Progenitor cell of endocrine pancreas (in vitro differentiated cells): Measurements from ENCODE around the gene KRT81. TPM values are rescaled to one million over a fixed set of nuclear protein-coding genes. Genes with fewer than 3 reads are reported as not detected.
"Not testable (repeated sequence)": the region's sequence is repeated elsewhere in the genome, so short reads cannot be mapped to it uniquely, and the experiment has no call there.

ENCODE experiments used
- DNase-seq: peaks from one replicate; pipeline ENCODE4 v3.0.0; 2021; ENCODE audit warnings: low spot score; ENCODE audit not compliant: unreplicated experiment
- H3K27ac Mint-ChIP-seq: 2 replicates; pipeline ENCODE4 v1.8.0; 2021; ENCODE audit warnings: mild to moderate bottlenecking, moderate library complexity, mixed read lengths
- H3K27me3 Mint-ChIP-seq: 2 replicates; pipeline ENCODE4 v1.8.0; 2021; ENCODE audit warnings: mixed read lengths
- H3K36me3 Mint-ChIP-seq: 2 replicates; pipeline ENCODE4 v1.8.0; 2022; ENCODE audit warnings: mixed read lengths; ENCODE audit not compliant: insufficient read depth
- H3K4me1 Mint-ChIP-seq: 2 replicates; pipeline ENCODE4 v1.8.0; 2021; ENCODE audit warnings: low read depth, mixed read lengths
- H3K4me3 Mint-ChIP-seq: 2 replicates; pipeline ENCODE4 v1.8.0; 2021; ENCODE audit warnings: low read depth, mild to moderate bottlenecking, moderate library complexity, mixed read lengths
- H3K9me3 Mint-ChIP-seq: 2 replicates; pipeline ENCODE4 v1.8.0; 2021; ENCODE audit warnings: low read depth, mixed read lengths
- total RNA-seq: library from RNA; stranded (reverse); gene quantifications from 2 replicates; pipeline ENCODE4 v1.2.1, GENCODE V29; 2021
- TF ChIP-seq, protein P1 (sequence below): fragments of 200-600 bp; sonication (generic); IDR thresholded peaks from one replicate; pipeline ENCODE4 v1.5.0; 2021; ENCODE audit warnings: antibody characterized with exemption, mild to moderate bottlenecking; ENCODE audit not compliant: unreplicated experiment

Gene KRT81
- total RNA-seq, 1 donor from 2014 or later = not detected

DNA sequence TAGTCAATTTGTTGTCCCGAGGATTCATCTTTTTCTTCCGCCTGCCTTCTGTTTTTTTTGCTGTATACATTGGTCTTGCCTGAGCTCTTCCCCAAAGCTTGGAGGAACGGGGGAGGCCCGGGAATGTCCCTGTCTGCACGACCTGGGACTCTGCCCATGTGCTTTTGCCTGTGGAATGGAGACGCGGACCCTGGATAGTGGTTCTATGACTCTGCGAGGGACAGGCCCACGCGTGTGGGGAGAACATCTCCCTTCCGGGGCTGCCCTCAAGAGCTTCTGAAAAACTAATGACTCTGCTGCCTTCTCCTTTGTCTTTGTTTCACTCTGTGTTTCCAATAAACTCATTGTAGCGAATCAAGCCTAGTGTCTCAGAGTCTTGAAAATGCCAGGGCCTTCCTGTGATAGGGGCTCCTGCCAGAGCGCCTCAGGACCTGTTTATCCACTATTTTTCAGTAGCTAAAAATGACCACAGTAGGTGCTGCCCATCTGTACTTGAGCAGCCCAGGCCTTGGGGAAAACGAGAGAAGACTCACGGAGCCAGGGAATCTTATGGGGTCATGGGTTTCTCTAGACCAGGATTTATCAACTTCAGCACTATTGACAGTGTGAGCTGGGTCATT, 17.6 kb upstream of the KRT81 start:
- H3K9me3 Mint-ChIP-seq = no peaks in the 10 kb centered on the region
- H3K27ac Mint-ChIP-seq = no peak overlapping the region
- TF ChIP-seq, protein P1, sequence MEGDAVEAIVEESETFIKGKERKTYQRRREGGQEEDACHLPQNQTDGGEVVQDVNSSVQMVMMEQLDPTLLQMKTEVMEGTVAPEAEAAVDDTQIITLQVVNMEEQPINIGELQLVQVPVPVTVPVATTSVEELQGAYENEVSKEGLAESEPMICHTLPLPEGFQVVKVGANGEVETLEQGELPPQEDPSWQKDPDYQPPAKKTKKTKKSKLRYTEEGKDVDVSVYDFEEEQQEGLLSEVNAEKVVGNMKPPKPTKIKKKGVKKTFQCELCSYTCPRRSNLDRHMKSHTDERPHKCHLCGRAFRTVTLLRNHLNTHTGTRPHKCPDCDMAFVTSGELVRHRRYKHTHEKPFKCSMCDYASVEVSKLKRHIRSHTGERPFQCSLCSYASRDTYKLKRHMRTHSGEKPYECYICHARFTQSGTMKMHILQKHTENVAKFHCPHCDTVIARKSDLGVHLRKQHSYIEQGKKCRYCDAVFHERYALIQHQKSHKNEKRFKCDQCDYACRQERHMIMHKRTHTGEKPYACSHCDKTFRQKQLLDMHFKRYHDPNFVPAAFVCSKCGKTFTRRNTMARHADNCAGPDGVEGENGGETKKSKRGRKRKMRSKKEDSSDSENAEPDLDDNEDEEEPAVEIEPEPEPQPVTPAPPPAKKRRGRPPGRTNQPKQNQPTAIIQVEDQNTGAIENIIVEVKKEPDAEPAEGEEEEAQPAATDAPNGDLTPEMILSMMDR = no peak
- H3K4me1 Mint-ChIP-seq = peaks cover 5% of the 10 kb centered on the region
- peaks cover 94% of the 10 kb centered on the region for H3K27me3 Mint-ChIP-seq
- DNase-seq = no peak
- no peaks in the 10 kb centered on the region for H3K36me3 Mint-ChIP-seq
- peak overlapping the region; percentile 73 for H3K4me3 Mint-ChIP-seq

DNA sequence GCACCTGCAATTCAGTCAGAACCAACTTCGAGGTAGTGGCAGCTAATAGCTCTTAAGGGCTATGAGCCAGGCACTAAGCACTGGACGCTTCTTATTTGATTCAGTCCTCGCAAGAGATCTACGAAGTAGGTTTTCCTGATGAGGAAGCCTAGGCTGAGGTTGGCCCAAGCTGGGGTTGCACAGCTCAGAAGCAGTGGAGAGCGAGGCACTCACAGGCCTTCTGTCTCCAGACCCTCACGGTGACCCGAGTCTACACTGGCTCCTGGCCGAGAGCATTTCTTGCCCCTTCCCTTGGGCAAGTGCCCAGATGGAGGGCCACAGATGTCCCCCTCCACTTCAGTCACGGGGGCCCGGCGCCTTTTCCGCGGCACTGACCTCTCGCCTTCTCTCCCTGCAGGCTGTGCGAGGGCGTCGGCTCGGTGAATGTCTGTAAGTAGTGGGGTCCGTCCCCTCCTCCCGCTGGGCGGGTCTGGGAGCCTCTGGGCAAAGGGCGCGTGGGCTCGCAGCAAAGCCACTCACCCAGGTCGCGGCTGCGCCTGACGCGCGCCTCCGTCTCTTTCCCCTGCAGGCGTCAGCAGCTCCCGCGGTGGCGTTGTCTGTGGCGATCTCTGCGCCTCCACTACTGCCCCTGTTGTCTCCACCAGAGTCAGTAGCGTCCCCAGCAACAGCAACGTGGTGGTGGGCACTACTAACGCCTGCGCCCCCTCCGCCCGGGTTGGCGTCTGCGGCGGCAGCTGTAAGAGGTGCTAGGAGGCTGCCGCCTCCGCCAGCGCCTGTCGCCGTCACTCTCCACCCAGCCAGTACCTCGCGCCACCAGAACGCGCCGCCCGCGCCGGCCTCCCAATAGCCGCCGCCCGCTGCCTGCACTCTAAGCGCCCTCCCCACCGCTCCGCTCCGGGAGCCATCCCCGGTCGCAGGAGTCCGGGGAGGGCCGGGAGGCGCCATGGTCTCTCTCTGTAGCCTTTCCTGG, 16.8 kb upstream of the KRT81 start:
- no peaks in the 10 kb centered on the region for H3K9me3 Mint-ChIP-seq
- peaks cover 5% of the 10 kb centered on the region for H3K4me1 Mint-ChIP-seq
- peak overlapping the region; percentile 73 for H3K4me3 Mint-ChIP-seq
- H3K36me3 Mint-ChIP-seq = no peaks in the 10 kb centered on the region
- peak; percentile 39 for DNase-seq
- TF ChIP-seq, protein P1 = peak; percentile 34
- peaks cover 86% of the 10 kb centered on the region for H3K27me3 Mint-ChIP-seq
- H3K27ac Mint-ChIP-seq = no peak overlapping the region

DNA sequence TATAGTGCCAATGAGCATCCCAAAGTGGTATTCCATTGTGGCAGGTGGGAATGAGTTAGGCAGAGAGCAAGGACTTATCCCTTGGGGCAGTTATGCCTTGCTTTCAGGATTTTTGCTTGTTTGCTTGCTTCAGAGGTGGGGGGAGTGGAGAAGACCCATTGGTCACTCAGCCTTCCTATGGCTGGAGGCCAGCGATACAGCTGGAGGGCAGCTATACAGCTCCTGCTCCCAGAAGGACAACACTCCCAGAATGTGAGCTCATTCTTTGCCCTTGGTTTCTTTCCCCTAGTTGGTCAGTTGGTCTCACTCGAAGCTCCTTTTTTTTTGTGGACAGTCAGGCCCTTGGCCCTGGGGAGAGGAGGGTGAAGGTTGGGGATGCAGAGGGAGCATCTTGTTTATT, 15.4 kb upstream of the KRT81 start:
- Mint-ChIP-seq H3K27me3 (peaks cover 72% of the 10 kb centered on the region), H3K4me1 (peaks cover 5% of the 10 kb centered on the region), H3K36me3 (no peaks in the 10 kb centered on the region), H3K27ac (no peak overlapping the region), H3K4me3 (no peak overlapping the region), H3K9me3 (no peaks in the 10 kb centered on the region)
- DNase-seq = no peak
- TF ChIP-seq, protein P1 = no peak

DNA sequence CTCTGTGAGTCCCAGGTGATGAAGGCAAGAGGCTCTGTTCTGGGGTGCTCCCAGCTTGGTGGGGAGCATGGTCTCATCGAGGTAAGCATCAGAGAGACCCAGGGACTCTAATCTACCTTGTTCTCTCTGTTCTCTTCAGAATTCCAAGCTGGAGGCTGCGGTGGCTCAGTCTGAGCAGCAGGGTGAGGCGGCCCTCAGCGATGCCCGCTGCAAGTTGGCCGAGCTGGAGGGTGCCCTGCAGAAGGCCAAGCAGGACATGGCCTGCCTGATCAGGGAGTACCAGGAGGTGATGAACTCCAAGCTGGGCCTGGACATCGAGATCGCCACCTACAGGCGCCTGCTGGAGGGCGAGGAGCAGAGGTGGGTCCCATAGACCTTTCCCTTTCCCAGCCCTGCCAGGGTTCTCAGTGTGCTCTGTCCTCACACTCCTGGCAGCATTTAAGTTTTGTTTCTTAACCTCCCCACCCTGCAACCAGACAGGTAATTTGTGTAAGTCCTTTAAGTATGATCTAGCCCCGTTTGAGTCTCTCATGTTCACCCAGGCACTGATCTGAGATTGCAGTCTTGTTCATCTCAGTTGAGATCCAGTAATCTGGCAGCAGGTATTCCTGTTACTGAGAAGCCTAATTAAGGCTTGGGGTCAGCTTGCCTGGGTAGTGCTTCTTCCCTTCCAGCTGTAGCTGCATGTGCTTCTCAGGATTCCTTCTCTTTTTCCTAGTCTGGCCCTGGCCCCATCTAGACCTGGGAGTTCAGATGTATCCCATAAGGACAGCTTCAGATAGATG, 14.8 kb upstream of the KRT81 start:
- Mint-ChIP-seq H3K4me1 (peaks cover 5% of the 10 kb centered on the region), H3K27ac (no peak overlapping the region), H3K4me3 (no peak overlapping the region), H3K9me3 (no peaks in the 10 kb centered on the region), H3K27me3 (peaks cover 71% of the 10 kb centered on the region), H3K36me3 (no peaks in the 10 kb centered on the region)
- TF ChIP-seq, protein P1 = peak; percentile 50
- DNase-seq = no peak

DNA sequence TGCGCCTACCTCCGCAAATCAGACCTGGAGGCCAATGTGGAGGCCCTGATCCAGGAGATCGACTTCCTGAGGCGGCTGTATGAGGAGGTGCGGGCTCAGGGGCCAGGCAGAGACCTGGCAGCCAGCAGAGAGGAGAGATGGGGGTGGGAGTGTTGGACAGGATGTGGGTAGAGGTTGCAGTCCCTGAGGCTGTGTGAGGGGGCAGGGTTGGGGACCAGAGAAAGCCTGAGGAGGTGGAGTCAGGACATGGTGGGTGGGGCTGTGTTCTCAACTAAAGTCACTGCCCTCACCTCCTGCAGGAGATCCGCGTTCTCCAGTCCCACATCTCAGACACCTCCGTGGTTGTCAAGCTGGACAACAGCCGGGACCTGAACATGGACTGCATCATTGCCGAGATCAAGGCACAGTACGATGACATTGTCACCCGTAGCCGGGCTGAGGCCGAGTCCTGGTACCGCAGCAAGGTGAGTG, 13.6 kb upstream of the KRT81 start:
- H3K27me3 Mint-ChIP-seq = peaks cover 69% of the 10 kb centered on the region
- H3K36me3 Mint-ChIP-seq, H3K4me3 Mint-ChIP-seq, H3K9me3 Mint-ChIP-seq, DNase-seq, H3K27ac Mint-ChIP-seq, H3K4me1 Mint-ChIP-seq: not testable (repeated sequence)

DNA sequence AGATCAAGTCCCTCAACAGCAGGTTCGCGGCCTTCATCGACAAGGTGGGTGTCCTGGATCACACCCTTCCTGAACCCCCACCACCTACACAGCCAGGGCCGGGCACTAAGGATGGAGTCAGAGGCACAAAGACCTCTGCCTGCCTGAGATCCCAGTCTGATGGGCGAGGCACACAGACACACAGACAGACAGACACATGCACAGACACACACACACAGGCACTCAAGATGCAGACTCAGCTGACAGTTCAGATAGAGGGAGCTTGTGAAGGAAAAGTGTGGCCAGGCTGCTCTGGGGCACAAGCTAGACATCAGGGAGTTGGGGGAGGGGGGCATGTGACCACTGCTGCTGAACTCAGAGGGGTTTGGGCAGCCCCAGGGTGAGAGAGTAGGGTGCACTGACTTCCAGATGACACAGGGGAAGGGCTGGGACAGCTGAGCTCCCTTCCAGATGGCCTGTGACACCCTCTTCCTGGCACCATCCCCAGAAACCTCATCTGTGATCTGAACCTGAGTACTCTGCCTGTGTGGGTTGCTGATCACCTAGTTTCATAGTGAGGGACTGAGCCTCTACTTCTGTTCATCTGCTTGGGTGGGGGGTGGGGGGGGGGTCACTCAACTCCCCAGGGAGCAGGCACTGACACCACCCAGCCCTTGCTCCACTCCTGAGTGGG, 11.0 kb upstream of the KRT81 start:
- not testable (repeated sequence) for H3K9me3 Mint-ChIP-seq, H3K36me3 Mint-ChIP-seq, DNase-seq, H3K27ac Mint-ChIP-seq, H3K4me1 Mint-ChIP-seq, H3K4me3 Mint-ChIP-seq
- H3K27me3 Mint-ChIP-seq = peaks cover 67% of the 10 kb centered on the region

DNA sequence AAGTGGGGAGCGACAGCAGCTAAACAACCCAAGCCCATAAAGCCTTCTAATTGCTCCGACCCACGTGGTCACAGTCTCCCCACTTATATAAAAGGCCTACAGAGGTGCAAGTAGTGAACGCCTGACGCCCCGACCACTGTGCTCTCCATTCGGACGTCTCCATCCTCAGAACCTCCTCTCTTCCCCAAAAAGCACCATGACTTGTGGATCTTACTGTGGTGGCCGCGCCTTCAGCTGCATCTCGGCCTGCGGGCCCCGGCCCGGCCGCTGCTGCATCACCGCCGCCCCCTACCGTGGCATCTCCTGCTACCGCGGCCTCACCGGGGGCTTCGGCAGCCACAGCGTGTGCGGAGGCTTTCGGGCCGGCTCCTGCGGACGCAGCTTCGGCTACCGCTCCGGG, 10.4 kb upstream of the KRT81 start:
- H3K27ac Mint-ChIP-seq, H3K36me3 Mint-ChIP-seq, H3K9me3 Mint-ChIP-seq, DNase-seq, H3K4me3 Mint-ChIP-seq, H3K4me1 Mint-ChIP-seq: not testable (repeated sequence)
- peaks cover 67% of the 10 kb centered on the region for H3K27me3 Mint-ChIP-seq
